Measurements from ENCODE around the gene CHRNA4. TPM values are rescaled to one million over a fixed set of nuclear protein-coding genes. Genes with fewer than 3 reads are reported as not detected.

The CHRNA4 gene
- total and polyA plus RNA-seq, 2 of the 13 experiments (the other 11 are each of a cell fraction or from before 2014, with no cell fraction given) = not detected

- in situ Hi-C loops (cut with HindIII; ENCODE audit: extremely low pct_ligation_motif_present, low pct_unique_long_range_greater_than_20kb) = no loop called here
- H3K9me3 ChIP-seq (ENCODE audit: low read length) = peaks cover 4% of the 10 kb centered on the region; the same call in 1 of the 2 replicates
- no peak for ATAC-seq
- intact Hi-C loops (cut with micrococcal nuclease; ENCODE audit: unreplicated experiment) = no loop called here
- no peaks in the 10 kb centered on the region for H3K36me3 ChIP-seq (replicated peaks in 1 of 2; ENCODE audit: control insufficient read depth in 1 of 2, insufficient read depth in 2 of 2, low read length in 2 of 2)
- no peak for FAIRE-seq
- 17% methylated on average over 15 of the region's 17 CpGs for WGBS (ENCODE audit: low lambda C conversion rate)
- H3K79me2 ChIP-seq (ENCODE audit: insufficient read depth, low read length) = no peaks in the 10 kb centered on the region
- no peak overlapping the region for H3K4me3 ChIP-seq (replicated peaks in 1 of 3; ENCODE audit: insufficient read depth in 1 of 3, low read depth in 2 of 3, low read length in 3 of 3)
- H3K4me2 ChIP-seq (ENCODE audit: low read depth, low read length) = no peak overlapping the region
- peaks cover 25 to 60% of the 10 kb centered on the region in 2 experiments for H3K27me3 ChIP-seq (ENCODE audit: control insufficient read depth in 1 of 2, insufficient read depth in 2 of 2, low read length in 2 of 2)
- CTCF ChIA-PET (ENCODE audit: low intra/inter-chr PET ratio, low total read pairs) = no interaction called here
- DNase-seq (ENCODE audit: low spot score) = no peak
- no peak overlapping the region for H3K27ac ChIP-seq (ENCODE audit: extremely low read length, insufficient read depth, low read length)
- TF ChIP-seq HOXD1 (CRISPR knock-in tag; IDR thresholded peaks at IDR 0.05) (no peak), TRAFD1 (CRISPR knock-in tag; IDR thresholded peaks at IDR 0.05; ENCODE audit: borderline replicate concordance) (no peak), ZFYVE20 (CRISPR knock-in tag; IDR thresholded peaks at IDR 0.05; ENCODE audit: borderline replicate concordance, low read depth) (no peak), KLF11 (CRISPR knock-in tag; IDR thresholded peaks at IDR 0.05) (no peak), ZNF619 (CRISPR knock-in tag; IDR thresholded peaks at IDR 0.05) (no peak), NKX3-1 (CRISPR knock-in tag; IDR thresholded peaks at IDR 0.05) (no peak), SPEN (CRISPR knock-in tag; IDR thresholded peaks at IDR 0.05; ENCODE audit: low read depth) (no peak), SNRNP70 (IDR thresholded peaks at IDR 0.05; ENCODE audit: low read depth, low read length) (no peak), ELF1 (CRISPR knock-in tag; IDR thresholded peaks at IDR 0.05) (no peak), TCF7L2 (IDR thresholded peaks at IDR 0.05; ENCODE audit: low read depth, low read length) (no peak), ZNF160 (CRISPR knock-in tag; IDR thresholded peaks at IDR 0.05) (no peak), MAF1 (CRISPR knock-in tag; IDR thresholded peaks at IDR 0.05; ENCODE audit: borderline replicate concordance) (no peak), ZNF512B (CRISPR knock-in tag; IDR thresholded peaks at IDR 0.05; ENCODE audit: borderline replicate concordance) (no peak), ZC3H4 (CRISPR knock-in tag; IDR thresholded peaks at IDR 0.05; ENCODE audit: borderline replicate concordance) (no peak), STAG1 (CRISPR knock-in tag; IDR thresholded peaks at IDR 0.05) (no peak), ESRRA (CRISPR knock-in tag; IDR thresholded peaks at IDR 0.05; ENCODE audit: low read depth) (no peak), FOXM1 (CRISPR knock-in tag; IDR thresholded peaks at IDR 0.05) (no peak), ATF7 (IDR thresholded peaks at IDR 0.05) (no peak), ATF7 (CRISPR knock-in tag; IDR thresholded peaks at IDR 0.05) (no peak), ZNF720 (CRISPR knock-in tag; IDR thresholded peaks at IDR 0.05) (no peak), FOXC1 (CRISPR knock-in tag; IDR thresholded peaks at IDR 0.05; ENCODE audit: borderline replicate concordance) (no peak)
- no TSS peak for BruUV-seq (replicated peaks)
- no peak overlapping the region for H3K9ac ChIP-seq (ENCODE audit: insufficient read depth, low read depth, low read length)
- POLR2A ChIA-PET = no interaction called here
- no peaks in the 10 kb centered on the region for H3K4me1 ChIP-seq (ENCODE audit: insufficient read depth, low read length)
- peaks cover 4% of the 10 kb centered on the region; the same call in 1 of the 2 replicates for H4K20me1 ChIP-seq (ENCODE audit: insufficient read depth, low read length)
- H2AFZ ChIP-seq (ENCODE audit: low read length) = no peak overlapping the region
Measured at GRCh38 chr20:63392465-63393365, 31.6 kb upstream of the CHRNA4 start.
